ENCODE results near the gene THPO.
A peak's percentile ranks its signal among the peaks of the same experiment; 100 is the strongest.

The THPO gene

DNA sequence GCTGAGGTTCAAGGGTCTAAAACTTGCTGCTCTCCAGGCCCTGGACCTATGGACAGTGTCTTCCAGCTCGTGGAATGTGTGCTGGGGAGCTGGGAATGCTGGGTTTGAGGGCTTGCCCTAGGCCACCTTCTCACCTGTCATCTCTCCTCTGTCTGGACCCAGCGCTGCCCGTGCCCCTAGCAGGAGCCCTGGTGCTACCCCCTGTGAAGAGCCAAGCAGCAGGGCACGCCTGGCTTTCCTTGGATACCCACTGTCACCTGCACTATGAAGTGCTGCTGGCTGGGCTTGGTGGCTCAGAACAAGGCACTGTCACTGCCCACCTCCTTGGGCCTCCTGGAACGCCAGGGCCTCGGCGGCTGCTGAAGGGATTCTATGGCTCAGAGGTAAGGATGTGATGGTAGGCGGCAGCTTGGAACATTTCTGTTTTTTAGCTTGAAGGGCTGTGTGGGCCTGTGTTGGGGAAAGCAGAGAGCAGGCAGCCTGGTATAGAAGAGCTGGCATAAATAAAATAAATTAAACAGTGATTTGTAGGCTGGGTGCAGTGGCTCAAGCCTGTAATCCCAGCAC, 6.9 kb upstream of the THPO start:
- no peak for DNase-seq (ENCODE audit: low read depth in 3 of 3)

DNA sequence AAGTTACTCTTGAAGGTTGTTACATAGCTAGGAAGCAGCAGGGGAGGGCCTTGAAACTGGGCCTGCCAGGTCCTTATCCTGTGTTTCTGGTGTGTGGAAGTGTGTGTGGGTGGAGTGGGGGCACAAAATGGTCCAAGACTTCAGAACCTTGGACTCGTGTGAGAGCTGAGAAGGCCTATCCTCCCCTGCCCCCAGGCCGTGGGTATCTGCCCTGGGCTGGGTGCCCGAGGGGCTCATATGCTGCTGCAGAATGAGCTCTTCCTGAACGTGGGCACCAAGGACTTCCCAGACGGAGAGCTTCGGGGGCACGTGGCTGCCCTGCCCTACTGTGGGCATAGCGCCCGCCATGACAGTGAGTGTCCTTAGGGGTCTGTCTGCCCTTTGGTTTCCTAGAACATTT, 6.3 kb upstream of the THPO start:
- DNase-seq (ENCODE audit: low read depth in 3 of 3) = no peak

DNA sequence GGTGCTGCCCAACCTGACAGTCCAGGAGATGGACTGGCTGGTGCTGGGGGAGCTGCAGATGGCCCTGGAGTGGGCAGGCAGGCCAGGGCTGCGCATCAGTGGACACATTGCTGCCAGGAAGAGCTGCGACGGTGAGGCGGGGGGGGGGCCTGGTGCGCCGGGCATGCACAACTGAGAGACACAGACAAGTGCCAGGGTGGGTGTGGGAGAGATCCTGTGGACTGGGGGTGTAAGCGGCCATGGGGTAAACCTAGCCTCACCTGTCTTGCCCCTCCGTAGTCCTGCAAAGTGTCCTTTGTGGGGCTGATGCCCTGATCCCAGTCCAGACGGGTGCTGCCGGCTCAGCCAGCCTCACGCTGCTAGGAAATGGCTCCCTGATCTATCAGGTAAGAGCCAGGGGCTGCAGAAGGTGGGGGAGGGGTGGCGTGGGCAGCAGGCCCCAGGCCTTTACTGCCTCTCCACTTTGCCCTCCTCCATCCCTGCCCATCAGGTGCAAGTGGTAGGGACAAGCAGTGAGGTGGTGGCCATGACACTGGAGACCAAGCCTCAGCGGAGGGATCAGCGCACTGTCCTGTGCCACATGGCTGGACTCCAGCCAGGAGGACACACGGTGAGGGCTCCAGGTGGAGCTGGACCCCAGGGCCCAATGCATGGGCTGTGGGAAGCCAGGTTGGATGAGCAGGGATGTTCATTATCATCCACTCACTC, 5.2 kb upstream of the THPO start:
- no peak for DNase-seq (ENCODE audit: low read depth in 3 of 3)

DNA sequence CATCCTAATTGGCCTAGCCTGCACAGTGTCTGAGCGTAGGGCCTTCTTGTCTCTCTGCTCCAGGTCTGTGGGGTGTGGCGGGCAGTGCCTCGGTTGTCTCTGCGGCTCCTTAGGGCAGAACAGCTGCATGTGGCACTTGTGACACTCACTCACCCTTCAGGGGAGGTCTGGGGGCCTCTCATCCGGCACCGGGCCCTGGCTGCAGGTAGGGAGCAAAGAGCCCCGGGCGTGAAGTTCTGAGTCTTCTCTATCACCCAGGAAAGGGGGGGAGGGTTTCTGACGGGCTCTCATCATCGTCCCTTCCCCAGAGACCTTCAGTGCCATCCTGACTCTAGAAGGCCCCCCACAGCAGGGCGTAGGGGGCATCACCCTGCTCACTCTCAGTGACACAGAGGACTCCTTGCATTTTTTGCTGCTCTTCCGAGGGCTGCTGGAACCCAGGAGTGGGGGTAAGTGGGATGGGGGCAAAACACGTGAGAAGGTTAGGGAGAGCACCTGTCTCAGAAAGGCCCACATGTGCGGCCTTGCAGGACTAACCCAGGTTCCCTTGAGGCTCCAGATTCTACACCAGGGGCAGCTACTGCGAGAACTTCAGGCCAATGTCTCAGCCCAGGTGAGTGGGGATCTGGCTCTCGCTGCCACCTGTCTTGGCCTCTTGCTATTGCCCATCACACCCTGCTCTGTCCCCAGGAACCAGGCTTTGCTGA, 4.5 kb upstream of the THPO start:
- no peak for DNase-seq (ENCODE audit: low read depth in 3 of 3)

DNA sequence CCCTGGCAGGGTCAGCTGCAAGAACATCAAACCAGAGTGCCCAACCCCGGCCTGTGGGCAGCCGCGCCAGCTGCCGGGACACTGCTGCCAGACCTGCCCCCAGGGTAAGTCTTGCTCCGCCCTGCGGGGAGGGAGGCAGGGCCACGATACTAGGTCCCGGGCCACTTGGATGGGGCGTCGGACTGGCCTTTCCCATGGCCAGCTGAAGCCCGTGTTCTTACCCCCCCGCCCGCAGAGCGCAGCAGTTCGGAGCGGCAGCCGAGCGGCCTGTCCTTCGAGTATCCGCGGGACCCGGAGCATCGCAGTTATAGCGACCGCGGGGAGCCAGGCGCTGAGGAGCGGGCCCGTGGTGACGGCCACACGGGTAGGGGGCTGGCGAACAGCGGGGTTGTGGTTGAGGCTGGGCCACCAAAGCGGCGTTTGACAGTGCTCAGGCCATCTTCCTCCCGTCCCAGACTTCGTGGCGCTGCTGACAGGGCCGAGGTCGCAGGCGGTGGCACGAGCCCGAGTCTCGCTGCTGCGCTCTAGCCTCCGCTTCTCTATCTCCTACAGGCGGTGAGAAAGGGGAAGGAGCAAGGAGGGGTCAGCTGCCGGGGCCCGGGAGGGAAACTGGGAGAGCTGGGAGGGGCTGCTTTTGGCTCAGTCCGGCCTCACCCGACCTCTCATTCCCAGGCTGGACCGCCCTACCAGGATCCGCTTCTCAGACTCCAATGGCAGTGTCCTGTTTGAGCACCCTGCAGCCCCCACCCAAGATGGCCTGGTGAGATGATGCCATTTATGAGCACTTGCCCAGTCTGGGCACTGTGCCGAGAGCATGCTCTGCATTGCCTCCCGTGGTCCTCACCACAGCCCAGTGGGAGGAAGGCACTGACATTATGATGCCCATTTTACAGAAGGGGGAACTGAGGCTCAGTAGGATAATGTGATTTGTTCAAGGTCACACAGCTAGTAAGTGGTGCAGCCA, 3.5 kb upstream of the THPO start:
- DNase-seq (ENCODE audit: low read depth in 3 of 3) = no peak

DNA sequence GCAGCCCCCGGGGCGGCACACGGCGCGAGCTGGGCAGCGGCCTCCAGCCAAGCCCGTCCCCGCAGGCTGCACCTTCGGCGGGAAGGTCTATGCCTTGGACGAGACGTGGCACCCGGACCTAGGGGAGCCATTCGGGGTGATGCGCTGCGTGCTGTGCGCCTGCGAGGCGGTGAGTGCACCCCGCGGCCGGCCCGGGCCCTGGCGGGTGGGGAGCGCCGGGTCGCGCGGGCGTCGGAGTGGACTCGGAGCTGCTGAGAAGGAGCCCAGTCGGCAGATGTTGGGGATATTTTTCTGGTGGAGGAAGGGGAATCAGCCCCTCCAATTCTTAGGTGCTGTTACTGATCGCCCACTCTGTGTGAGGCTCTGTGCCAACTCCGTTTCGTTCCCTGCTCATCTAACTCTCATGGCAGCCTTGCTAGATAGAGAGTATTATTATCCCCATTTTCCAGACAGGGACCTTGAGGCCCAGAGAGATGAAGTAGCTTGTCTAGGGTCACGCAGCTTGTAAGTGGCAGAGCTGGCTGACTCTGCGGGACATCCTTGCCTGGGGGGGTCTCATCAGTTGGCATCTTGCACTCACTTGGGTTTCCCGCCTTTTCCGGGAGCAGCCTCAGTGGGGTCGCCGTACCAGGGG, 2.7 kb upstream of the THPO start:
- DNase-seq (ENCODE audit: low read depth in 3 of 3) = no peak

DNA sequence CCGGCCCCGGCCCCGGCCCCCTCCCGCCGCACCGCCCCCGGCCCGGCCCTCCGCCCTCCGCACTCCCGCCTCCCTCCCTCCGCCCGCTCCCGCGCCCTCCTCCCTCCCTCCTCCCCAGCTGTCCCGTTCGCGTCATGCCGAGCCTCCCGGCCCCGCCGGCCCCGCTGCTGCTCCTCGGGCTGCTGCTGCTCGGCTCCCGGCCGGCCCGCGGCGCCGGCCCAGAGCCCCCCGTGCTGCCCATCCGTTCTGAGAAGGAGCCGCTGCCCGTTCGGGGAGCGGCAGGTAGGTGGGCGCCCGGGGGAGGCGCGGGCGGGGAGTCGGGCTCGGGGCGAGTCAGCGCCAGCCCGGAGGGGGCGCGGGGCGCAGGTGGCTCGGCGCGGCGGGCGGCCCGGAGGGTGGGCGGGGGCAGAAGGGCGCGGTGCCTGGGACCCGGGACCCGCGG, 2.2 kb upstream of the THPO start:
- no peak for DNase-seq (ENCODE audit: low read depth in 3 of 3)

DNA sequence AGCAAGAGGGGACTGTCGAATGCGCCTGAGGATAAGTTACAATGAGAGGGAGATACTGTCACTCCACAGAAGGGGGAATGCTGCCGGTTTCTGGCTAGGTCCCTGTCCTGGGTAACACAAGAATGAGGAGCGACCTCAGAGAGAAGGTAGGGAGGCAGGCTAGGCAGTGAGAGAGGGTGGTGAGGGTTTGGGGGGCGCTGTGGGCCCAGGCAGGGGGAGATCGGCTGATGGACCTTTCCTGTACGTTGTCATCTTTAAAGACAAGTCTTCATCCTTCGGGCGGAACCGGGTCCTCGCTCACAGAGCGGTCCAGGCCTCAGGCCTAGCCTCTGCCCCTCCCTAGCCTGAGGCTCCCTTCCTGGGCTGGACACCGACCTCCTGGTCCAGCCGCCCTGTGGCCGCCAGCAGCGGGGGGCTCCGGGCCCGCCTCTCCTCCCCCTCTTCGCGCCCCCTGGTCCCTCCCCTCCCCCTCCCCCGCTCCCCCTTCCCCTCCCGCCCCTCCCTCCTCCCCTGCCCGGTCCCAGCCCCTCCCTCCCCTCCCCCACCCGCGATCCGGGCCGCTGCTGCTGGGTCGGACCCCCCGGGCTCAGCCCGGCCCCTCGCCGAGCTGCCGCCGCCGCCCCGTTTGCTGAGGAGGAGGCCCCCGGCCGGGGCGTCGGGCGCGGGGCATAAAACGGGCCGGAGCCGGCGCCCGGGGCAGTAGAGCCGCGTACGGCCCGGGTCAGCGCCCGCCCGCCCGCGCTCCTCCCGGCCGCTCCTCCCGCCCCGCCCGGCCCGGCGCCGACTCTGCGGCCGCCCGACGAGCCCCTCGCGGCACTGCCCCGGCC, 1.6 kb upstream of the THPO start, which contains the start of gene CHRD:
Gene CHRD, plus strand, starts transcription at position 697 of the 827 bp plus-strand sequence. CDS start 265 bp downstream, outside the sequence.
- no peak for DNase-seq (ENCODE audit: low read depth in 3 of 3)

DNA sequence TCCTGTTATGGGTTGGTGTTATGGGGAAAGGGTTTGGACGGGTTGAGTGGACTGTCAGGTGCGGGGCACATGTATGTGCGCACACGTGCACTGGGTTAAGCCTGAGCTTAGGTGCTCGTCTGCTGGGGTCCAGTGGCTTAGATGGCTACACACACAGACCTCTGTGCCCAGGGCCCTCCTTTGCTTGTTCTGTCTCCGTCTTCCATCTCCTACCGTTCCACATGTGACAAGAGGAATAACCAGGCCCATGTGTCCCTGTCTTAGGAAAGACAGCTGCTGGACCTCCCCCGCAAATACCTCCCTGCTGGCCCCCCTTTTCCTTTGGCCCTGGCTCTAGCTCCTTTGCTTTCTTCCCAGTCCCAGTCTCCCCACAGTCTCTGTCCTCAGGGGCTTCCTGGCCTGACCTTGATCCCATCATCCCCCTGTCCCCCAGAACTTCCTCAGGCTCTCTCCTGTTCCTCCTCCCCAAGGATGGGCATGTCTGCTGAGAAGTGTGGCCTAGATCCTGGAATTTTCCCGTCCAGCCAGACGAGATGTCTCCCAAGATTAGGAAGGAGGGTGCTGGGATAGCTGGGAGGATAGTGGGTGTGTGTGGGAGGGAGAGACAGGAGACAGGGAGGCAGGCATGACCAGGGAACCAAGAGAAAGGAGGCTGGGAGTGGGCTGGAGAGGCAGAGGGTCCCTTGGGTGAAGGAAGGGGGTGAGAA, 797 bp upstream of the THPO start:
- DNase-seq (ENCODE audit: low read depth in 3 of 3) = no peak

DNA sequence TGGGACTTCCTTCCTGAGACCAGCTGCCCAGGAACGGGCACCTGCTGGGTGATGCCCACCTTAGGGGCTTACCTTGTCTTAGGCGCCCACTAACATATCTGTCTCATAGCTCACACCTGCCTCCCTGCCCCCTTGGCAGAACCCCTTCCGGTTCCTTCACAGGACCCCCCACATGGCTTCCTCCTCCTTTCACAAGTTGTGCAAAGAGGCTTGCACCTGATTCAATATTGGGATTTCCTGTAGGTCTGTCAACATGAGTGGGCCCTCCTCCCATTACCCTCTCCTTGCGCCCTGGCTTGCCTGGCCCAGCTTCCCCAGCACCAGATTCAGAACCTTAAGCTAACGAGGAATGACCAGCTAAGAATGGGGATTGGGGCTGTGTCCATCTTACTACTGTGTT, 633 bp downstream of the THPO start:
- no peak for DNase-seq (ENCODE audit: low read depth in 3 of 3)

DNA sequence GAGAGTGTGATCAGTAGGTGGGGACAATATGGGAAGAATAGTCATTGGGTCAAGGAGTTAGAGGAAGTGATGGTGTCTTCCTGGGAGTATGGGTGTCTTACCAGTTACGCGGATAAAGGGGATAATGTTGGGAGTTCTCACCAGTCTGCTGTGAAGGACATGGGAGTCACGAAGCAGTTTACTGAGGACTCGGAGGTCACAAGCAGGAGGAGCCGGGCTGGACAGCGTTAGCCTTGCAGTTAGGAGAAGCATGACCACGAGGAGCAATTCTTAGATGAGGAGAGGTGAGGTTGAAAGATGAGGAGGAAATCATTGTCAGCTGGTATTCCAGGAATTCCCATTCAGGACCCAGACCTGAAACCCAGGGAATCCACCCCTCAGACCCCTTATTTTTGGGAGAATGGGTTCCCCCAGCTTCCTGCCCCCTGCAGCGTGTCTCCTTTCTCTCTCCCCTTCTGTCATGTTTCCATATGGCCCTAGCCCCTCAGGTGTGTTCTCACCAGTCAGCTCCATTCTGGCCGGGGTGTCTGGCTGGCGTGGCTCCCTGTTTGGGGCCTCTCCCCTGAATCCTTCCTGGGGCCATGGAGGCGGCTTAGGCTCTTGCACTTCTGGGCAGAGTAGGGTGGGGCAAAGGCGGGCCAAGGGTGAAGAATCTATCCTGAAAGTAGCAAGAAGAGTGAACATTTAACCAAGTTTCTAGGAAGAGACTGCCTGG, 2.1 kb downstream of the THPO start:
- DNase-seq (ENCODE audit: low read depth in 3 of 3) = no peak

DNA sequence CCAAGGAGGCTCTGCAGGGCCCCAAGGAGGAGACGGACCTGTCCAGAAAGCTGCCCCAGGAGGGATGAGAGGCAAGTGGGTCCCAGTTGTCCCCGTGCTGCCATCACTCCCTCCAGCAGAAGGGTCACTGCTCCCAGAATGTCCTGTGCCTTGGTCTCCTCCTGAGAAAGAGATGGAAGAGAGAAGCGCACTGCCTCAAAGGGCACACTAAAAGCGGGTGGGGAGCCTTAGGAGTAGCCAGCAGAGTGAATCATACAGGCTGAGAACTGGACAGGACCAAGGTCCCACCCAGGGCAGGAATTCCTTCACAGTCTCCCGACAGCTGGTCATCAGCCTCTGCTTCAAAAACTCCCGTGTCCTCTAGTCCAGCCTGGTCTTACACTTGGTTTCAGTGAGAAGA, 4.6 kb downstream of the THPO start:
- no peak for DNase-seq (ENCODE audit: low read depth in 3 of 3)

DNA sequence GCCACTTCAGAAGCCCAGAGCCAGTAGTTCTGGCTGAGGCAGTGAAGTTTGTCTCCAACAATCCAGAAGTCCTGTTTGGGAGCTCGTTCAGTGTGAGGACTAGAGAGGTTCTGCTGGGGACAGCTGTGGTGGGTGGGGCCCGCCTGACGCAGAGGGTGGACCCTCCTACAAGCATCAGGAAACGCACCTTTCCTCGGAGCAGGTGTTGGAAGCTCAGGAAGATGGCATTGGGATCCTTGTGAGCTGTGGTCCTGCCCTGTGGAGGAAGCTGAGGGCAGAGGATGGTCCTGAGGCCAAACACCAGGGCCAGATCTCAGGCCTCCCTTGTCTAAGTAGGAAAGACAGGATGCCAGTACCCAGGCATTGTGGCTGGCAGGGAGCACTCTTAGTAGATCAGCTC, 5.1 kb downstream of the THPO start:
- DNase-seq (ENCODE audit: low read depth in 3 of 3) = no peak

DNA sequence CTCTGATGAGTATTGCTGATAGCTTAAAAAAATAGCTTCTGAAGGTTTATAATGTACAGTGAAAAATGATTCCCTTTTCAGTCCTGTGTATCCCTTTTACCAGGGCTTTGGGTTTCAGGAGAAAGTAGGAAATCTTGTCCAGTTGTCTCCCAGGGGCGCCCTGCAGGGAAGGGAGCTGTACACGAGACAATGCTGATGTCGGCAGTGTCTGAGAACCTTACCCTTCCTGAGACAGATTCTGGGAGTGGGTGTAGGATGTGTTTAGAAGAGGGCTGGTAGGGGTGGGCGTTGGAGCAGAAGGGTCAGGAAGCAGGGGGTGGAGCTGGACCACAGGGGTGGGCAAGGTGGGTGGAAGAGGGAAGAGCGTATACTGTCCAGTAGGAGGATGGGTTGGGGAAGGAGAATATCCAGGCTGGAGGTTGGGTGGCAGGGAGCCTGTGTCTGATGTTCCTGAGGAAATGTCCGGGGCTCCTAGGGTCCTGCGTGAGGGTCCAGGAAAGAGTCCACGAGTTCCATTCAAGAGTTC, 5.6 kb downstream of the THPO start:
- DNase-seq (ENCODE audit: low read depth in 3 of 3) = no peak

DNA sequence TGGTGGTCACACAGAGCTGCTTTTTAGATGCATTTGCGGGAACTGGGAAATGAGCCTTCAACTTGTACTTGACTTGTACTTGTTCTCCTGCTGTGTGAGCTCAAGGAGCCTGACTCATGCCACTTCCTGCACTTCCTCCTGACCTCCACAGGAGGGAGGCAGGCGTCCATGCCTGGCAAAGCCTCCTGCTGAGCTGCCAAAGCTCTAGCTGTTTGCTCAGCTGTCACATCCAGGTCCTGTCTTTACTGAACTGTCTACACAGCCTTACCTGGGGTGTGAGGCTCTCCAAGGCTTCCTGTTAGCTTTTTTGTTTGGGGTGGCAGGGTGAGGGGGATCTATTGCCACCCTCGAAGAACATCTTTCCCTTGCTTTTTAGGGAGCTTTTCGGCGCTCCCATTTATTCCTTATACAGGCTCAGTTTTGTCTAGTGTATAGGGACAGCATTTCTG, 6.4 kb downstream of the THPO start:
- peak; percentile 29 to 49 (median 38) for DNase-seq (ENCODE audit: low read depth in 3 of 3)

DNA sequence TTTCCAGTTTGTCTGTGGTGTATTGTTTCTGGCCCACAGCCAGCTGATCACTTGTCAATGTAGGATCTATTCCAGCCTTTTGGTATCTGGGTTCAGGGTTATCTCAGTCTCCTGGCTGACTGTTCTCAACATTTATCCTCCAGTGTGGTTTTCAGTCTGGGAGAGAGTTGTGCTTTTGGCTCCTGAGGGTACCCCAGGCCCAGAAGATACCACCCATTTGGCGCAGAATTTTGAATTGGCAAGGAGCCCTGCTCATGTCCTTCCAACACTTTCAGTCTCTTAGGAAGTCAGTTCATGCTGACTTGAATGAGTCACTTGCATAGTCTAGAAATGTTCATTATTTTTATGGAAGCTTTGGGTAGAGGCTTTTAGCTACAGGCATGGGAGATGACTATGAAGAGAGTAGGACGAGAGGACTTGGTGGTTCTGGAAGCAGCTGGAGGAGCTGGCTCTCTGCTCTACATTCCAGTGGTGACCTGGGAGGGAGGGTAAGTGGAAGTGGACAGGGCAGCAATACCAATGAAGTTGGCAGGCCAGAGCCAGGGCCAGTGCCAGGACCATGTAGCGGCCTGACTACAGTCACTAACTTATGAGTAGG, 9.3 kb downstream of the THPO start:
- no peak for DNase-seq (ENCODE audit: low read depth in 3 of 3)

DNA sequence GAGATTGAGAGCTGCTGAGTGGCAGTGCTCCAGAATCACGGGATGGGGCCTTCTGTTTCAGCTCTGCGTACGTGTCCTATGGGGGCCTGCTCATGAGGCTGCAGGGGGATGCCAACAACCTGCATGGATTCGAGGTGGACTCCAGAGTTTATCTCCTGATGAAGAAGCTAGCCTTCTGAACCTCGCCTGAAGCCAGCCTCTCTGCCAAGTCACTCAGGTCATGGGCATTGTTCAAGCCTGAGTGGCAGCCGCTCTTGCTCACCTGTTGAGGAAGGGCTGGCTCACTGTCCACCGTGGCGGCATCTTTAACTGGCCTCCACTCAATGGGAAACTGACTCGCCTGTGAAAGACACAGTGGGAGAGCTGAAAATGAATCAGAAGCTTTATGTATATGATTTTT, 9.9 kb downstream of the THPO start:
- no peak for DNase-seq (ENCODE audit: low read depth in 3 of 3)

DNA sequence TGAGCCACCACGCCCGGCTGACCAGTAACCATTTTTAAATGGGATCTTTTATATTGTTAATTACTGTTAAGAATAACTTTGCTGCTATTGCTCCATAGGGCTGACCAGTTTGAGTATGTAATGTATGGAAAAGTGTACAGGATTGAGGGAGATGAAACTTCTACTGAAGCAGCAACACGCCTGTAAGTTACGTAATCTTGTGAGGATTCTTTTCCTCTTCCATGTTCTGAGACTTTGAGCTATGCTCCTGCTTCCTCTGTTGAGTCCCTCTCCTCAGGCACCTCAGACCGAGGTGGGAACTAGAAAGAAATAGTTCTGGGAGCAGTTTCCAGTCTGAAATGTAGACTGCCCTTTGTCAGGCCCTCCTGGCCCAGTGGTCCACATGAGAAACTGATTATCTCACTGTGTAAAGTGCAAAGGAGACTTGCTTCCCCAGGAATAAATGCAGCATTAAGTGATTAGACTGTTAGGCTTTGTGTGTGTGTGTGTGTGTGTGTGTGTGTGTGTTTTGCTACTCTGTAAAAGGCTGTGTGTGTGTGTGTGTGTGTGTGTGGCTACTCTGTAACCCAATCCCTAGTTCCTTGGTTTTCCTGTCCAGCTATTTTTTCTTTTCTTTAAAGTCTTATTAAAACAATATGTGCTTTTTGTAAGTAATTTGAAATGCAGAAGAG, 11.3 kb downstream of the THPO start:
- no peak for DNase-seq (ENCODE audit: low read depth in 3 of 3)
